Endothelial cell of umbilical vein (primary cell): Measurements from ENCODE around the gene MED12. TPM values are rescaled to one million over a fixed set of nuclear protein-coding genes. Genes with fewer than 3 reads are reported as not detected.

Source experiments
- BruUV-seq: library from RNA; stranded (reverse); fragments of 400-500 nt; replicated peaks from 2 replicates; lab custom pipeline; 2021; lab: Mats Ljungman, UMichigan
- CTCF ChIA-PET: fragments of 300-600, 350-600 bp; sonication (Branson Sonifier 250); formaldehyde crosslinking; loops from one replicate; lab custom pipeline; 2021; ENCODE audit warnings: antibody characterized with exemption, inconsistent platforms; lab: Charles Lee
- POLR2A ChIA-PET: fragments of 300-600, 350-600 bp; sonication (Branson Sonifier 250); formaldehyde crosslinking; loops from one replicate; lab custom pipeline; 2021; ENCODE audit warnings: antibody characterized with exemption, inconsistent platforms; lab: Charles Lee
- DNase-seq: peaks from one replicate; pipeline ENCODE4 v3.0.0-alpha.2; 2011; ENCODE audit warnings: low read depth, low spot score
- FAIRE-seq: peaks from 2 replicates; lab custom pipeline; 2011; peaks lifted over from hg19 to GRCh38; lab: Jason Lieb, UNC
- H2AFZ ChIP-seq: 2 replicates; pipeline ENCODE4 v1.6.0; 2012; ENCODE audit warnings: low read depth, low read length, control low read depth, inconsistent platforms
- H3K27ac ChIP-seq: 2 replicates; pipeline ENCODE4 v1.5.1; 2011; ENCODE audit warnings: low read depth, mild to moderate bottlenecking, control low read depth, low read length, moderate library complexity; ENCODE audit not compliant: insufficient read depth
- H3K27me3 ChIP-seq, 2 experiments: 2 replicates each; pipeline versions ENCODE4 v1.6.0 to v1.6.1; 2011; ENCODE audit warnings: low read length in 2 of 2, mixed read lengths in 1 of 2; ENCODE audit not compliant: control insufficient read depth in 2 of 2, insufficient read depth in 2 of 2
- H3K36me3 ChIP-seq, 2 experiments: 2 replicates in 1 of 2; 3 replicates in 1 of 2; pipeline ENCODE4 v1.5.1; 2011; ENCODE audit warnings: low read length in 2 of 2, mild to moderate bottlenecking in 1 of 2, moderate library complexity in 1 of 2; ENCODE audit not compliant: control insufficient read depth in 2 of 2, insufficient read depth in 2 of 2; ENCODE audit errors: extremely low read depth in 1 of 2
- H3K4me1 ChIP-seq: 3 replicates; pipeline ENCODE4 v1.5.1; 2011; ENCODE audit warnings: mild to moderate bottlenecking, low read length; ENCODE audit not compliant: control insufficient read depth, insufficient read depth; ENCODE audit errors: extremely low read depth
- H3K4me2 ChIP-seq: 2 replicates; pipeline ENCODE4 v1.6.1; 2011; ENCODE audit warnings: low read length, control low read depth, mixed read lengths; ENCODE audit not compliant: insufficient read depth
- H3K4me3 ChIP-seq, 3 experiments: fragments of 200-600 bp in 1 of 3; sonication (generic), shearing (Covaris generic) in 1 of 3; replicated peaks in 1 of 3; 2 replicates each; pipeline ENCODE4 v1.5.1; 2011 to 2016; ENCODE audit warnings: control low read depth in 3 of 3, low read length in 3 of 3, mild to moderate bottlenecking in 2 of 3, inconsistent platforms in 1 of 3, low read depth in 1 of 3, moderate library complexity in 1 of 3; ENCODE audit not compliant: insufficient read depth in 1 of 3
- H3K79me2 ChIP-seq: 2 replicates; pipeline ENCODE4 v1.6.0; 2012; ENCODE audit warnings: low read length, inconsistent platforms; ENCODE audit not compliant: control insufficient read depth, insufficient read depth
- H3K9ac ChIP-seq: replicated peaks from 2 replicates; pipeline ENCODE3; 2011; ENCODE audit warnings: low read length, control low read depth; ENCODE audit not compliant: insufficient read depth; ENCODE audit errors: extremely low read depth
- H3K9me1 ChIP-seq: replicated peaks from 3 replicates; pipeline ENCODE4 v1.6.0; 2011; ENCODE audit warnings: mild to moderate bottlenecking, low read length; ENCODE audit not compliant: control insufficient read depth, insufficient read depth; ENCODE audit errors: extremely low read depth
- H3K9me3 ChIP-seq: replicated peaks from 2 replicates; pipeline ENCODE4 v1.5.1; 2012; ENCODE audit warnings: low read length, inconsistent platforms; ENCODE audit not compliant: control insufficient read depth, insufficient read depth
- H4K20me1 ChIP-seq: replicated peaks from 2 replicates; pipeline ENCODE3; 2011; ENCODE audit warnings: mild to moderate bottlenecking, low read length; ENCODE audit not compliant: control insufficient read depth, insufficient read depth; ENCODE audit errors: extremely low read depth
- CTCF ChIP-seq, 2 donors: IDR thresholded peaks; 1 replicate in 1 of 2; 2 replicates in 1 of 2; pipeline ENCODE4 v1.5.1; 2011; ENCODE audit warnings: low read length in 2 of 2, mild to moderate bottlenecking in 2 of 2, moderate library complexity in 2 of 2, control low read depth in 1 of 2, inconsistent platforms in 1 of 2, low read depth in 1 of 2; ENCODE audit not compliant: insufficient read depth in 1 of 2; ENCODE audit errors: extremely low read depth in 1 of 2
- EZH2 ChIP-seq: IDR thresholded peaks from 2 replicates; pipeline ENCODE4 v1.6.1; 2012; ENCODE audit warnings: borderline replicate concordance, low read depth, mild to moderate bottlenecking, moderate library complexity, low read length, inconsistent platforms; ENCODE audit not compliant: severe bottlenecking
- FOS ChIP-seq: IDR thresholded peaks from 2 replicates; pipeline ENCODE4 v1.6.1; 2011; ENCODE audit warnings: mild to moderate bottlenecking, low read length, moderate library complexity, borderline replicate concordance; ENCODE audit not compliant: insufficient read depth
- GATA2 ChIP-seq: IDR thresholded peaks from 2 replicates; pipeline ENCODE4 v1.7.0; 2011; ENCODE audit warnings: low read depth, mild to moderate bottlenecking, moderate library complexity, mixed read lengths, low read length; ENCODE audit not compliant: insufficient read length, insufficient read depth
- JUN ChIP-seq: IDR thresholded peaks from 2 replicates; pipeline ENCODE4 v1.6.1; 2011; ENCODE audit warnings: borderline replicate concordance, low read depth; ENCODE audit not compliant: insufficient read length, insufficient read depth
- MAX ChIP-seq: IDR thresholded peaks from 2 replicates; pipeline ENCODE4 v1.6.1; 2011; ENCODE audit not compliant: insufficient read depth, insufficient read length
- MYC ChIP-seq: IDR thresholded peaks from one replicate; pipeline ENCODE4 v1.6.1; 2011; ENCODE audit warnings: mild to moderate bottlenecking, low read depth, low read length
- POLR2A ChIP-seq: IDR thresholded peaks from 2 replicates; pipeline ENCODE4 v1.6.1; 2012; ENCODE audit warnings: low read depth, mild to moderate bottlenecking, control low read depth, low read length
- POLR2AphosphoS5 ChIP-seq: IDR thresholded peaks from 2 replicates; pipeline ENCODE4 v1.6.1; 2012; ENCODE audit warnings: low read depth, mild to moderate bottlenecking, control low read depth, low read length, moderate library complexity; ENCODE audit not compliant: insufficient read depth
- dilution Hi-C: fragments of 300-500 bp; cut with MboI; formaldehyde crosslinking; loops from one replicate; pipeline ENCODE4 v1.15.0; 2019; ENCODE audit warnings: low sequenced_read_pairs; ENCODE audit not compliant: extremely low pct_ligation_motif_present
- intact Hi-C: fragments of 100-400 bp; cut with micrococcal nuclease; formaldehyde crosslinking; loops from one replicate; pipeline ENCODE4 v1.10.0; 2022
- polyA plus RNA-seq, 4 experiments: library from polyadenylated mRNA; depleted of rRNA in 3 of 4; stranded (reverse) in 3 of 4; unstranded in 1 of 4; fragments of >200 nt; gene quantifications; 2 replicates each; pipeline versions ENCODE4 v1.2.1 to v1.2.3, GENCODE V29; 2011 to 2012; ENCODE audit warnings: missing spikeins in 1 of 4
- total RNA-seq: library from RNA; stranded (reverse); gene quantifications from 2 replicates; pipeline ENCODE4 v1.2.3, GENCODE V29; 2021

The MED12 gene
- total and polyA plus RNA-seq, 2 donors (not counting 3 experiments of a cell fraction or from before 2014, with no cell fraction given): 28.1 to 65.3 TPM

DNA sequence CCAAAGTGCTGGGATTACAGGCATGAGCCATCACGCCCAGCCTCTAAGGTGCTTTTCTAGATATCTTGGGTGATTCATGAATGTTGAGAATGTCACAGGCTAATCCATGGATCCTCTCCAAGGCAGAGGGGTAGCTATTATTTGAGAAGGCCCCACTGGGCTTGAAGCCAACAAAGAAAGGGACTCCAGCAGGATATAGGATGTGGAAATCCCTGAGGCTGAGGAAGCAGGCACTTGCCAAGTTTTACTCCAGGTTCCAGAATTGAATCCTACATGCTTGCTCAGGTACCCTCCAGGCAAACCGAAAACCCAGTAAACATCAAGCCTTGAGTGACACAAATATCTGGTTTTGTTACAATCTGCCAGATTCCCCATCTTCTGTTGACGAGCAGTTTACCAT, 42.1 kb downstream of the MED12 start:
- Histone ChIP-seq H2AFZ (no peak overlapping the region), H3K4me3 (no peak overlapping the region), H3K36me3 (no peaks in the 10 kb centered on the region), H4K20me1 (no peaks in the 10 kb centered on the region), H3K9ac (no peak overlapping the region), H3K4me2 (no peak overlapping the region), H3K27me3 (peaks cover 0 to 2% of the 10 kb centered on the region in 2 experiments), H3K79me2 (no peaks in the 10 kb centered on the region), H3K9me1 (no peaks in the 10 kb centered on the region), H3K27ac (no peak overlapping the region), H3K9me3 (no peaks in the 10 kb centered on the region), H3K4me1 (no peaks in the 10 kb centered on the region)
- ChIA-PET POLR2A (no interaction called here), CTCF (no interaction called here)
- intact Hi-C loops (no loop called here), dilution Hi-C loops (no loop called here)
- no peak for FAIRE-seq
- TF ChIP-seq POLR2A: no peak
- no peak for TF ChIP-seq EZH2
- TF ChIP-seq MYC: no peak
- no TSS peak for BruUV-seq
- no peak for DNase-seq

DNA sequence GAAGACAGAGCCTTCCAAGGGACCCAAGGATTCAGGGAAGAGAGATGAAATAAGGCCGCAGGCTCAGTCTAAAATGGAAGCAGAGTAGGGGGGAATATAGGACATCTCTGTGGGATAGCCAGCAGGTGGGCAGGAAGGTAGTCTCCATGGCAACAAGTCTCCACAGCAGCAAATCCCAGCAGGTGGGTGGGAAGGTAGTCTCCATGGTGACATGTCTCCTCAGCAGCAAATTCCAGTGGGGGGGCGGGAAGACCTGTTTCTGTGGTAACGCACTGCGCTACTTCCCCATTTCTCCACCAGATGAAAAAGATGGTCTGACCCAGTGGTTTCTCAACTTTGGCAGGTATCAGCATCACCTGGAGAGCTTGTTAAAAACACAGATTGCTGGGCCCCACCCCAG, 44.6 kb downstream of the MED12 start:
- no peaks in the 10 kb centered on the region for H3K9me1 ChIP-seq
- H3K9me3 ChIP-seq: no peaks in the 10 kb centered on the region
- no peaks in the 10 kb centered on the region for H3K36me3 ChIP-seq
- H3K27me3 ChIP-seq: peaks cover 0 to 2% of the 10 kb centered on the region in 2 experiments
- TF ChIP-seq FOS (no peak), POLR2AphosphoS5 (no peak), MAX (no peak), GATA2 (no peak), CTCF (IDR thresholded peaks at IDR 0.05; ENCODE audit: extremely low read depth in 1 of 2, insufficient read depth in 1 of 2, low read depth in 1 of 2, low read length in 2 of 2) (no peak), POLR2A (no peak), JUN (no peak), MYC (no peak), EZH2 (no peak)
- H3K4me3 ChIP-seq: no peak overlapping the region
- FAIRE-seq: no peak
- DNase-seq: no peak
- no TSS peak for BruUV-seq
- POLR2A ChIA-PET: no interaction called here
- H3K27ac ChIP-seq: no peak overlapping the region
- H3K79me2 ChIP-seq: no peaks in the 10 kb centered on the region
- no peaks in the 10 kb centered on the region for H3K4me1 ChIP-seq
- dilution Hi-C loops: no loop called here
- intact Hi-C loops: no loop called here
- no peak overlapping the region for H3K4me2 ChIP-seq
- no peak overlapping the region for H2AFZ ChIP-seq
- no peaks in the 10 kb centered on the region for H4K20me1 ChIP-seq
- CTCF ChIA-PET: no interaction called here
- H3K9ac ChIP-seq: no peak overlapping the region
